Upper lobe of right lung (tissue), 1 donor: Measurements from ENCODE around the gene MARCHF3. TPM values are rescaled to one million over a fixed set of nuclear protein-coding genes. Genes with fewer than 3 reads are reported as not detected.

ENCODE experiments used
- ATAC-seq: fragments of 200-7000 bp; cut with Tn5 transposase; one replicate; pipeline ENCODE4 v1.9.1; 2020; ENCODE audit warnings: mild to moderate bottlenecking, moderate library complexity
- DNase-seq: peaks from one replicate; pipeline ENCODE4 v3.0.0-alpha.2; 2020
- H3K27ac ChIP-seq: fragments of 200-600 bp; one replicate; pipeline ENCODE4 v1.8.0; 2022
- H3K27me3 ChIP-seq: fragments of 200-600 bp; one replicate; pipeline ENCODE4 v1.8.0; 2022; ENCODE audit warnings: mild to moderate bottlenecking
- H3K36me3 ChIP-seq: fragments of 200-600 bp; one replicate; pipeline ENCODE4 v1.8.0; 2022
- H3K4me1 ChIP-seq: fragments of 200-600 bp; one replicate; pipeline ENCODE4 v1.8.0; 2022
- H3K4me3 ChIP-seq: fragments of 200-600 bp; one replicate; pipeline ENCODE4 v1.8.0; 2022; ENCODE audit warnings: mild to moderate bottlenecking
- H3K9me3 ChIP-seq: fragments of 200-600 bp; one replicate; pipeline ENCODE4 v1.8.0; 2022
- intact Hi-C: fragments of 100-400 bp; cut with DNase I; formaldehyde crosslinking; loops from one replicate; pipeline ENCODE4 v1.11.0; 2022
- long read RNA-seq: library from polyadenylated mRNA; unstranded; transcript quantifications from one replicate; pipeline ENCODE4 v2.0.0, GENCODE V29; 2021
- total RNA-seq: library from RNA; stranded (reverse); fragmentation: NEBNext Ultra II Directional; extraction: Animal tissue kit (Norgen Biotek cat#: 25700); gene quantifications from one replicate; pipeline ENCODE4 v1.2.1, GENCODE V29; 2021
- TF ChIP-seq, protein P1 (sequence below): fragments of 200-600 bp; IDR thresholded peaks from one replicate; pipeline ENCODE4 v1.8.0; 2022; ENCODE audit warnings: antibody characterized with exemption
- donor health status: DM: no; HTN: yes; CAD: no; lungs with severe emphysema.

The MARCHF3 gene
- 11.1 TPM for total RNA-seq
- long read RNA-seq, full-length matches to known transcripts: 9 of 10 reads
- long read RNA-seq, partial matches to known transcripts: 1 of 10 reads
- long read RNA-seq, other reads (novel, unspliced or antisense): 0 of 10 reads

- no peaks in the 10 kb centered on the region for H3K36me3 ChIP-seq
- H3K27me3 ChIP-seq: no peaks in the 10 kb centered on the region
- DNase-seq (peak; percentile 98), ATAC-seq (peak; percentile 99)
- TF ChIP-seq, protein P1, sequence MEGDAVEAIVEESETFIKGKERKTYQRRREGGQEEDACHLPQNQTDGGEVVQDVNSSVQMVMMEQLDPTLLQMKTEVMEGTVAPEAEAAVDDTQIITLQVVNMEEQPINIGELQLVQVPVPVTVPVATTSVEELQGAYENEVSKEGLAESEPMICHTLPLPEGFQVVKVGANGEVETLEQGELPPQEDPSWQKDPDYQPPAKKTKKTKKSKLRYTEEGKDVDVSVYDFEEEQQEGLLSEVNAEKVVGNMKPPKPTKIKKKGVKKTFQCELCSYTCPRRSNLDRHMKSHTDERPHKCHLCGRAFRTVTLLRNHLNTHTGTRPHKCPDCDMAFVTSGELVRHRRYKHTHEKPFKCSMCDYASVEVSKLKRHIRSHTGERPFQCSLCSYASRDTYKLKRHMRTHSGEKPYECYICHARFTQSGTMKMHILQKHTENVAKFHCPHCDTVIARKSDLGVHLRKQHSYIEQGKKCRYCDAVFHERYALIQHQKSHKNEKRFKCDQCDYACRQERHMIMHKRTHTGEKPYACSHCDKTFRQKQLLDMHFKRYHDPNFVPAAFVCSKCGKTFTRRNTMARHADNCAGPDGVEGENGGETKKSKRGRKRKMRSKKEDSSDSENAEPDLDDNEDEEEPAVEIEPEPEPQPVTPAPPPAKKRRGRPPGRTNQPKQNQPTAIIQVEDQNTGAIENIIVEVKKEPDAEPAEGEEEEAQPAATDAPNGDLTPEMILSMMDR: peak; percentile 30
- H3K9me3 ChIP-seq: no peaks in the 10 kb centered on the region
- peak within 1 kb of the TSS; percentile 87 for H3K27ac ChIP-seq
- no peaks in the 10 kb centered on the region for H3K4me1 ChIP-seq
- peak within 1 kb of the TSS; percentile 92 for H3K4me3 ChIP-seq
- intact Hi-C loops: no loop called here
Measured at GRCh38 chr5:127030259-127031146, at the start of gene MARCHF3. TSS of gene MARCHF3 (minus strand) at chr5:127030558. CDS start at chr5:126918171, 112,387 bp downstream.

- Histone ChIP-seq H3K27me3 (no peaks in the 10 kb centered on the region), H3K36me3 (no peaks in the 10 kb centered on the region), H3K4me1 (no peaks in the 10 kb centered on the region), H3K9me3 (no peaks in the 10 kb centered on the region), H3K27ac (no peak overlapping the region), H3K4me3 (no peak overlapping the region)
- ATAC-seq (peak; percentile 82), DNase-seq (no peak)
- intact Hi-C loops: no loop called here
- TF ChIP-seq, protein P1: no peak
Measured at GRCh38 chr5:127079994-127080491, 49.7 kb upstream of the MARCHF3 start.

DNA sequence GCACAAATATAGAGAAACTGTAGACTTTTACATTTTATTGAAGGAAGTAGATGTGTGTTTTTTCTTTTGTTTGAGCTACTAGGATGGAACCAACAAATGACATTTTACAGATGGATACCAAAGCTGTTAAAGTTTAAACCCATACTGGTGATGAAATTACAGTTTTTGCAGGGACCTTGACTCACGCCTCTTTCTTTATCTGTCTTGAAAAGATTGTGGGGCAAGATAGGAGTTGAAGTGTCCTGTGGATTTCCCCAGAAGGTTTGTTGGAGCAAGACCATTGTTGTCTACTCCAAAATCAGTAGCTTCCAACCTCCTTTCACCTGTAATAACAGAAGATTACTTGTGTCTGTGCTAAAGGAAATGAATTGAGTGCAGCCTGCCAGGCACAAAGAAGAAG lies 47.0 kb upstream of the MARCHF3 start:
- Histone ChIP-seq H3K36me3 (no peaks in the 10 kb centered on the region), H3K4me1 (no peaks in the 10 kb centered on the region), H3K27ac (no peak overlapping the region), H3K4me3 (no peak overlapping the region), H3K9me3 (no peaks in the 10 kb centered on the region), H3K27me3 (no peaks in the 10 kb centered on the region)
- DNase-seq (no peak), ATAC-seq (no peak)
- TF ChIP-seq, protein P1: no peak
- intact Hi-C loops: no loop called here

- TF ChIP-seq, protein P1: no peak
- Histone ChIP-seq H3K27ac (no peak overlapping the region), H3K9me3 (no peaks in the 10 kb centered on the region), H3K36me3 (no peaks in the 10 kb centered on the region), H3K4me3 (no peak overlapping the region), H3K4me1 (peaks cover 3% of the 10 kb centered on the region), H3K27me3 (no peaks in the 10 kb centered on the region)
- intact Hi-C loops: no loop called here
- DNase-seq (no peak), ATAC-seq (no peak)
Measured at GRCh38 chr5:127076315-127077129, 46.2 kb upstream of the MARCHF3 start.

- intact Hi-C loops: no loop called here
- H3K27ac ChIP-seq: no peak overlapping the region
- no peaks in the 10 kb centered on the region for H3K27me3 ChIP-seq
- no peaks in the 10 kb centered on the region for H3K36me3 ChIP-seq
- DNase-seq (no peak), ATAC-seq (no peak)
- H3K9me3 ChIP-seq: no peaks in the 10 kb centered on the region
- H3K4me1 ChIP-seq: peaks cover 3% of the 10 kb centered on the region
- H3K4me3 ChIP-seq: no peak overlapping the region
- TF ChIP-seq, protein P1: no peak
Measured at GRCh38 chr5:127074466-127074865, 44.1 kb upstream of the MARCHF3 start.
